Gastrocnemius medialis (tissue), 4 donors: Measurements from ENCODE around the gene ABTB1.

Source experiments
- POLR2A ChIP-seq, 2 donors: fragments of 450-650 bp; IDR thresholded peaks; one replicate each; pipeline ENCODE4 v1.6.1; 2017; ENCODE audit warnings: antibody characterized with exemption in 2 of 2, mild to moderate bottlenecking in 2 of 2, moderate library complexity in 2 of 2
- TF ChIP-seq, protein P1 (sequence below), 5 experiments: fragments of 450-650 bp in 3 of 5; fragments of 200-600 bp in 2 of 5; sonication (generic) in 2 of 5; IDR thresholded peaks in 4 of 5; conservative IDR thresholded peaks in 1 of 5; 1 replicate in 4 of 5; 2 replicates in 1 of 5; pipeline ENCODE4 v1.5.1; 2016 to 2019; ENCODE audit warnings: antibody characterized with exemption in 5 of 5, mild to moderate bottlenecking in 3 of 5, moderate library complexity in 3 of 5

GRCh38 chr3:127630811-127631714, 41.7 kb upstream of the ABTB1 start:
- TF ChIP-seq POLR2A (IDR thresholded peaks at IDR 0.05) = no peak
- TF ChIP-seq, protein P1, sequence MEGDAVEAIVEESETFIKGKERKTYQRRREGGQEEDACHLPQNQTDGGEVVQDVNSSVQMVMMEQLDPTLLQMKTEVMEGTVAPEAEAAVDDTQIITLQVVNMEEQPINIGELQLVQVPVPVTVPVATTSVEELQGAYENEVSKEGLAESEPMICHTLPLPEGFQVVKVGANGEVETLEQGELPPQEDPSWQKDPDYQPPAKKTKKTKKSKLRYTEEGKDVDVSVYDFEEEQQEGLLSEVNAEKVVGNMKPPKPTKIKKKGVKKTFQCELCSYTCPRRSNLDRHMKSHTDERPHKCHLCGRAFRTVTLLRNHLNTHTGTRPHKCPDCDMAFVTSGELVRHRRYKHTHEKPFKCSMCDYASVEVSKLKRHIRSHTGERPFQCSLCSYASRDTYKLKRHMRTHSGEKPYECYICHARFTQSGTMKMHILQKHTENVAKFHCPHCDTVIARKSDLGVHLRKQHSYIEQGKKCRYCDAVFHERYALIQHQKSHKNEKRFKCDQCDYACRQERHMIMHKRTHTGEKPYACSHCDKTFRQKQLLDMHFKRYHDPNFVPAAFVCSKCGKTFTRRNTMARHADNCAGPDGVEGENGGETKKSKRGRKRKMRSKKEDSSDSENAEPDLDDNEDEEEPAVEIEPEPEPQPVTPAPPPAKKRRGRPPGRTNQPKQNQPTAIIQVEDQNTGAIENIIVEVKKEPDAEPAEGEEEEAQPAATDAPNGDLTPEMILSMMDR (IDR thresholded peaks at IDR 0.05 in 4 of 5, conservative IDR thresholded peaks at IDR 0.05 in 1 of 5) = no peak
